ENCODE measurements around the gene DHRS2. TPM values are rescaled to one million over a fixed set of nuclear protein-coding genes. Genes with fewer than 3 reads are reported as not detected.
"Not testable (repeated sequence)": the region's sequence is repeated elsewhere in the genome, so short reads cannot be mapped to it uniquely, and the experiment has no call there.

Gene DHRS2
- total RNA-seq, 1 donor from 2014 or later, result not detected

DNA sequence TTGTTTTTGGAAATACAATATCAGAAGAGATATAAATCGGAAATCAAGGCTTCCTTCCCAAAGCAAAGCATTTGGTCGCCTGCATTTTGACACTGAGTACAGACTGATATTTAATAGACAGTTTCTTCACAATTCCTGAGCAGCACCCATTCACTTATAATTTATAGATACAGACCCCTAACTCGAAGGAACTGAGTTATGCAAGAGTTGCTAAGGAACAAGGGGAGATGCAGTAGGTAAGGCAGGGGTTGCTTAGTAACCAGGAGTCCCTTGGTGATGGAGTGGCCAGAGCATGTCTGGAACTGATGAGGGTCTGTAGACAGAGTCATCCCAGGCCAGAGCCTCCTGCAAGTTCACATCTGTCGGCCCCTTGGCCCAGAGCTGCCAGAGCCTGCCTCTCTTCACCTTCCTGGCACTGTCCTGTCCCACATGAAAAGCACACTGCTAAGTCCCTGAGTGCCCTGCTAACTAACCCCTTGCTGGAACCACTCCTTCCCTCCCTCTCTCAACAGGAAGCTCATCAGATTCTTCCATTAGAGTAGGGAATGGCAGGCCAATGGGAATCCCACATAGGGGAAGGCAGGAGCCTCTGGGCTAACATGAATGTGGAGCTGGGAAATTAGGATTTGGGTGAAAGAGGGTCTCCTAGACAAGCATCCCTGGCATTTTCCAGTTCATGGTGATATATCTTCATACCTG lies 3.6 kb upstream of the DHRS2 start:
- TF ChIP-seq, protein P1, sequence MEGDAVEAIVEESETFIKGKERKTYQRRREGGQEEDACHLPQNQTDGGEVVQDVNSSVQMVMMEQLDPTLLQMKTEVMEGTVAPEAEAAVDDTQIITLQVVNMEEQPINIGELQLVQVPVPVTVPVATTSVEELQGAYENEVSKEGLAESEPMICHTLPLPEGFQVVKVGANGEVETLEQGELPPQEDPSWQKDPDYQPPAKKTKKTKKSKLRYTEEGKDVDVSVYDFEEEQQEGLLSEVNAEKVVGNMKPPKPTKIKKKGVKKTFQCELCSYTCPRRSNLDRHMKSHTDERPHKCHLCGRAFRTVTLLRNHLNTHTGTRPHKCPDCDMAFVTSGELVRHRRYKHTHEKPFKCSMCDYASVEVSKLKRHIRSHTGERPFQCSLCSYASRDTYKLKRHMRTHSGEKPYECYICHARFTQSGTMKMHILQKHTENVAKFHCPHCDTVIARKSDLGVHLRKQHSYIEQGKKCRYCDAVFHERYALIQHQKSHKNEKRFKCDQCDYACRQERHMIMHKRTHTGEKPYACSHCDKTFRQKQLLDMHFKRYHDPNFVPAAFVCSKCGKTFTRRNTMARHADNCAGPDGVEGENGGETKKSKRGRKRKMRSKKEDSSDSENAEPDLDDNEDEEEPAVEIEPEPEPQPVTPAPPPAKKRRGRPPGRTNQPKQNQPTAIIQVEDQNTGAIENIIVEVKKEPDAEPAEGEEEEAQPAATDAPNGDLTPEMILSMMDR (IDR thresholded peaks at IDR 0.05), result no peak
- Mint-ChIP-seq H3K27me3 (peaks cover 7% of the 10 kb centered on the region), H3K9me3 (no peaks in the 10 kb centered on the region), H3K27ac (no peak overlapping the region), H3K36me3 (ENCODE audit: low read depth) (no peaks in the 10 kb centered on the region), H3K4me1 (peaks cover 4% of the 10 kb centered on the region), H3K4me3 (no peak overlapping the region)
- intact Hi-C loops (cut with micrococcal nuclease), result loop anchor here (1.0 to 2.0 kb wide), 3 partner anchors 296 to 404 kb away; no protein-coding TSS in a partner anchor
- no peak for DNase-seq
- ChIA-PET CTCF (interaction anchor here (0.8 to 2.6 kb wide), 16 partner anchors 8 to 403 kb away, joined by 3 to 9 read pairs (median 4); no protein-coding TSS in a partner anchor), POLR2A (no interaction called here)
- ATAC-seq (ENCODE audit: low read depth), result no peak

DNA sequence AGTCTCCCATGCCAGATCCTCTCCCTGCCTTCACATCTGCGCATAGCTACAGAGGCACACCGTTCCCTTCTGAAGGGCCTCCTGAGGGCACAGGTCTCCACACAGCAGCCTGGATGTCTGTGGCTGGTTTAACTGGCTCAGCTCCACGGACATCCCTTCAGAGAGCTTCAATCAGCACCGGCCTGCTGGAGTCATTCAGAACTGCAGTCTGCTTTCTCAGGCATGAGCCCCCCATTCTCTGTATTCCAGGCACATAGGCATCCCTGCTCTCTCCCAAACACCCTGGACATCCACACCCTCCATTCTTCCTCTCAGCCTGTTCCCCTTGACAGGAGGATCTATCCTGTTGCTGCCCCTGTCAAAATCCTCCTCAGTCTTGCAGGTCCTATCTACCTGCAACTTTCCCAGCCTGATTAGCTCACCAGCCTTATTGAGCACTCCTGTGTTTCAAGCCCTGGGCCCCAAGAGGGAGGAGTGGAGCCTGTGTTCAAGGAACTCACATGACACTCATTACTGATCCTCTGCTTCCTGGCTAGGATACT lies 2.9 kb upstream of the DHRS2 start:
- H3K9me3 Mint-ChIP-seq, result no peaks in the 10 kb centered on the region
- H3K4me3 Mint-ChIP-seq, result no peak overlapping the region
- peaks cover 7% of the 10 kb centered on the region for H3K27me3 Mint-ChIP-seq
- CTCF ChIA-PET, result interaction anchor here (1.2 to 2.6 kb wide), 4 partner anchors 9 to 298 kb away, joined by 4 to 9 read pairs (median 4); no protein-coding TSS in a partner anchor
- H3K36me3 Mint-ChIP-seq (ENCODE audit: low read depth), result no peaks in the 10 kb centered on the region
- no peak overlapping the region for H3K27ac Mint-ChIP-seq
- intact Hi-C loops (cut with micrococcal nuclease), result loop anchor here (2.0 kb wide), 2 partner anchors 296 to 404 kb away; no protein-coding TSS in a partner anchor
- peaks cover 4% of the 10 kb centered on the region for H3K4me1 Mint-ChIP-seq
- DNase-seq (no peak), ATAC-seq (ENCODE audit: low read depth) (no peak)
- TF ChIP-seq, protein P1 (IDR thresholded peaks at IDR 0.05), result no peak
- POLR2A ChIA-PET, result no interaction called here

DNA sequence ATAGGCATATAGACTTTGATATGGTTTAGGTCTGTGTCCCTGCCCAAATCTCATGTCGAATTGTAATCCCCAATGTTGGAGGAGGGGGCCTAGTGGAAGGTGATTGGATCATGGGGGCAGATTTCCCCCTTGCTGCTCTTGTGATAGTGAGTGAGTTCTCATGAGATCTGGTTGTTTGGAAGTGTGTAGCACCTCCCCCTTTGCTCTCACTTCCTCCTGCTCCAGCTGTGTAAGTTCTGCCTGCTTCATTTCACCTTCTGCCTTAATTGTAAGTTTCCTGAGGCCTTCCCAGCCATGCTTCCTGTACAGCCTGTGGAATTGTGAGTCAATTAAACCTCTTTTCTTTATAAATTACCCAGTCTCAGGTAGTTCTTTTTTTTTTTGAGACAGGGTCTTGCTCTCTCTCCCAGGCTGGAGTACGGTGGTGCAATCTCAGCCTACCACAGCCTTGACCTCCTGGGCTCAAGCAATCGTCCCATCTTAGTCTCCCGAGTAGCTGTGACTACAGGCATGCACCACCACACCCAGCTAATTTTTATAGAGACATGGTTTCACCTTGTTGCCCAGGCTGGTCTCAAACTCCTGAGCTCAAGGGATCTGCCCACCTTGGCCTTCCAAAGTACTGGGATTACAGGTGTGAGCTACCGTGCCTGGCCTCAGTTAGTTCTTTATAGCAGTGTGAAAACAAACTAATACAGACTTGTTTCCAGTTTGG lies 1.3 kb upstream of the DHRS2 start:
- H3K36me3 Mint-ChIP-seq (ENCODE audit: low read depth); H3K4me3 Mint-ChIP-seq; DNase-seq; H3K27ac Mint-ChIP-seq; H3K9me3 Mint-ChIP-seq; POLR2A ChIA-PET; ATAC-seq (ENCODE audit: low read depth); H3K4me1 Mint-ChIP-seq; H3K27me3 Mint-ChIP-seq; intact Hi-C loops (cut with micrococcal nuclease): not testable (repeated sequence)
- CTCF ChIA-PET, result interaction anchor here (1.2 to 1.7 kb wide), 2 partner anchors 46 to 319 kb away, joined by 3 to 4 read pairs; partner anchors contain the start of gene DHRS4

DNA sequence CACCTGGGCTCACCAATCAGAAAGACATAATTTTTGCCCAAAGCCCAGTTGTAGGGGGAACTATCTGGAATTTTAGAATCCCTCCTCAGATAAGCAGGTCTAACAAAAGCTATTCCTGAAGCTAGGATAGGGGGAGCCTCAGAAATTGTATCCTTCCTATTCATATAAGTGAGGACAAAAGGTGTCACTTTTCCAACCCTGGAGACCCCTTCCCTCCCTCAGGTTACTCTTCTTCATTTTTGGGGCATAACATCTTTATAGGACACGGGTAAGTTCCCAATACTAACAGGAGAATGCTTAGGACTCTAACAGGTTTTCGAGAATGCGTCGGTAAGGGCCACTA lies 1.1 kb downstream of the DHRS2 start:
- H3K4me1 Mint-ChIP-seq; ATAC-seq (ENCODE audit: low read depth); H3K9me3 Mint-ChIP-seq; DNase-seq; POLR2A ChIA-PET; CTCF ChIA-PET; H3K27ac Mint-ChIP-seq; H3K4me3 Mint-ChIP-seq; H3K27me3 Mint-ChIP-seq; H3K36me3 Mint-ChIP-seq (ENCODE audit: low read depth); intact Hi-C loops (cut with micrococcal nuclease): not testable (repeated sequence)

DNA sequence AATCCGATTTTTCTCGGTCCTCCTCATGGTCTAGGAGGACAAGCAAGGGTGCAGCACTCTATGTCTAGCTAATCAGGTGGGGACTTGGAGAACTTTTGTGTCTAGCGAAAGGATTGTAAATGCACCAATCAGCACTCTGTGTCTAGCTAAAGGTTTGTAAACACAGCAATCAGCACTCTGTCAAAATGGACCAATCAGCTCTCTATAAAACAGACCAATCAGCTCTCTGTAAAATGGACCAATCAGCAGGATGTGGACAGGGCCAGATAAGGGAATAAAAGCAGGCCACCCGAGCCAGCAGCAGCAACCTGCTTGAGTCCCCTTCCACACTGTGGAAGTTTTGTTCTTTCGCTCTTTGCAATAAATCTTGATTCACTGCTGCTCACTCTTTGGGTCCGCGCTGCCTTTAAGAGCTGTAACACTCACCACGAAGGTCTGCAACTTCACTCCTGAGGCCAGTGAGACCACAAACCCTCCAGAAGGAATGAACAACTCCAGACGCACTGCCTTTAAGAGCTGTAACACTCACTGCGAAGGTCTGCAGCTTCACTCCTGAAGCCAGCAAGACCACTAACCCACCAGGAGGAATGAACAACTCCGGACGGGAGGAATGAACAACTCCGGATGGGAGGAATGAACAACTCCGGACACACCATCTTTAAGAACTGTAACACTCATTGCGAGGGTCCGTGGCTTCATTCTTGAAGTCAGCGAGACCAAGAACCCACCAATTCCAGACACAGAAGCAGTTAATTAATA lies 1.7 kb downstream of the DHRS2 start:
- not testable (repeated sequence) for ATAC-seq (ENCODE audit: low read depth); H3K27ac Mint-ChIP-seq; H3K27me3 Mint-ChIP-seq

DNA sequence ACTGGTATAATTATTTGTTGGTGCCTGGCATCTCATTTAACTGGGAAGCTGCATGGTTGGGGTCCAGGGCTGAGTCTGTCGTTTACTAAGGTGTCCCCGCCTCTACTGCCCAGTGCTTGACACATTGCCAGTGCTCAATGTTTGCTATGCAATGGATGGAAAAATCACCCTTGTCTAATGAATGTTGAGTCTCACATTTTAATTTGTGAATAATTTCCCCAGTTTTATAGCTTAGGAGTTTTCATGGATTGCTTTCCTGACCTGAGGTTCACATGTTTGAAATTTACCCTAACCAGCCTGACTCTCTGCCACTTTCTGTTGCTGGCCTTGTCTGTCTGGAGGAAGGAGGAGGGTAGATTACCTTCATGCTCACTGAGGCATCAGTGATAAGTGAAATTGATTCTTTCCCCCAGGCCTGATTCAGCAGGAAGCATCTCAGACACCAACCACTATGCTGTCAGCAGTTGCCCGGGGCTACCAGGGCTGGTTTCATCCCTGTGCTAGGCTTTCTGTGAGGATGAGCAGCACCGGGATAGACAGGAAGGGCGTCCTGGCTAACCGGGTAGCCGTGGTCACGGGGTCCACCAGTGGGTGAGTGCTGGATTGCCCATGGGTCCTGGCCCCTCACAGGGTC lies 2.4 kb downstream of the DHRS2 start:
- CTCF ChIA-PET, result no interaction called here
- no peak overlapping the region for H3K4me3 Mint-ChIP-seq

More for the DNA sequence above, 1.7 kb downstream of the DHRS2 start:
- intact Hi-C loops (cut with micrococcal nuclease); H3K9me3 Mint-ChIP-seq; H3K36me3 Mint-ChIP-seq (ENCODE audit: low read depth); POLR2A ChIA-PET; DNase-seq; H3K4me1 Mint-ChIP-seq; CTCF ChIA-PET; H3K4me3 Mint-ChIP-seq: not testable (repeated sequence)

More for the DNA sequence above, 2.4 kb downstream of the DHRS2 start:
- H3K36me3 Mint-ChIP-seq (ENCODE audit: low read depth), result no peaks in the 10 kb centered on the region
- TF ChIP-seq, protein P1 (IDR thresholded peaks at IDR 0.05), result no peak
- H3K27ac Mint-ChIP-seq, result no peak overlapping the region
- H3K4me1 Mint-ChIP-seq, result no peaks in the 10 kb centered on the region
- DNase-seq, result no peak
- intact Hi-C loops (cut with micrococcal nuclease), result no loop called here
- H3K27me3 Mint-ChIP-seq, result peaks cover 2% of the 10 kb centered on the region
- ATAC-seq (ENCODE audit: low read depth), result no peak
- POLR2A ChIA-PET, result no interaction called here
- H3K9me3 Mint-ChIP-seq, result no peaks in the 10 kb centered on the region
